Measurements from ENCODE around the gene SETBP1. TPM values are rescaled to one million over a fixed set of nuclear protein-coding genes. Genes with fewer than 3 reads are reported as not detected.

Gene SETBP1
- total RNA-seq, 1 donor from 2014 or later: 2.7 TPM

- no peak for DNase-seq
Measured at GRCh38 chr18:44946529-44947113, 265.9 kb downstream of the SETBP1 start.

GRCh38 chr18:44949967-44950366, 269.3 kb downstream of the SETBP1 start:
- no peak for DNase-seq

DNA sequence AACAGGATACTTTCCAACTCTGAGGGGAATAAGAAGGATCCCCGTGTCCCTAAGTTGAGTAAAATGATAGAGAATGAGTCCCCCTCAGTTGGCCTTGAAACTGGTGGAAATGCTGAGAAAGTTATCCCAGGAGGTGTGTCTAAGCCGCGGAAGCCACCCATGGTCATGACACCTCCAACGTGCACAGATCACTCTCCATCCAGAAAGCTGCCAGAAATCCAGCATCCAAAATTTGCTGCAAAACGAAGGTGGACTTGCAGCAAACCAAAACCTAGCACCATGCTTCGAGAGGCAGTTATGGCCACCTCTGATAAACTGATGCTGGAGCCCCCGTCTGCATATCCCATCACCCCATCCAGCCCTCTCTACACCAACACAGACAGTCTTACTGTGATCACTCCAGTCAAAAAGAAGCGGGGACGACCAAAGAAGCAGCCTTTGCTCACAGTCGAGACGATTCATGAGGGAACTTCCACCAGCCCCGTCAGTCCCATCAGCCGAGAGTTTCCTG, 270.1 kb downstream of the SETBP1 start:
- no peak for DNase-seq

- DNase-seq: no peak
Measured at GRCh38 chr18:44951748-44952147, 271.1 kb downstream of the SETBP1 start.

GRCh38 chr18:44954257-44954656, 273.6 kb downstream of the SETBP1 start:
- DNase-seq: no peak

DNA sequence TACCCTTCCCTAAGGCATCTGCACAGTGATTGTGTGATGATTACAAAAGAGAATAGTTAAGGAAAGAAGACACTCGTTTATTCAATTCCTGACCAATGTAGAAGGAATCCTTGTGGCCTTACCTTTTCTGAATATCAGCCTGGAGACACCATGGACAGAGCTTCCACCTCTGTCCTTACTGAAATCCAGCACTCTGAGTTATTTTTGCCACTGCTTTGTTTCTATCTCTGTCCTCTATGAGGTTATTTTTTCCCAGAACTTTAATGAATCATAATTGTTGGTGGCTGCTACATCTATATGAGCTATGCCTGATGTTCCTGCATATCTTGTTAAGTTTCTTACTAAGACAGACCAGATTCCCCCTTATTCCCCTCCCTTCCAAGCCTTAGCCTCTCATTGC, 275.1 kb downstream of the SETBP1 start:
- DNase-seq: no peak

DNA sequence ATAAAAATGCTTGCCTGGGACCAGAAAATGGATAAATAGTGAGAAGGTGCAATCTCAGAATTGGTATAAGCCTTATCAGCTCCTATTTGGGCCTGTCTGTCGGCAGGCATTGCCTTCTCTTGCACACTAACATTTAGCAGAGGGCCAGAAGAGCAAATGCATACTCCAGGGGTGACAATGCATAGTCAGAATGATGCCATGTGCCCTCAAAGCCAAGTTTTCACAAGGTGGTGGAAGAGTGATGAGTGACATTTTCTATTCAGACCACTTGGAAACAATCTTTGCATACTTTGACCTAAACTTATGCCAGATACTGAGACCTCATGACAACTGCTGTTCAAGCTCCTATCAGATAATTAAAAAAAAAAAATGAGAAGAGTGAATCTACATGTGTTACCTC, 276.3 kb downstream of the SETBP1 start:
- no peak for DNase-seq

GRCh38 chr18:44957461-44957860, 276.8 kb downstream of the SETBP1 start:
- DNase-seq: no peak

- DNase-seq: no peak
Measured at GRCh38 chr18:44958040-44958439, 277.4 kb downstream of the SETBP1 start.

- DNase-seq: no peak
Measured at GRCh38 chr18:44958455-44958854, 277.8 kb downstream of the SETBP1 start.

GRCh38 chr18:44959013-44959412, 278.3 kb downstream of the SETBP1 start:
- no peak for DNase-seq

GRCh38 chr18:44960580-44960979, 279.9 kb downstream of the SETBP1 start:
- DNase-seq: no peak

DNA sequence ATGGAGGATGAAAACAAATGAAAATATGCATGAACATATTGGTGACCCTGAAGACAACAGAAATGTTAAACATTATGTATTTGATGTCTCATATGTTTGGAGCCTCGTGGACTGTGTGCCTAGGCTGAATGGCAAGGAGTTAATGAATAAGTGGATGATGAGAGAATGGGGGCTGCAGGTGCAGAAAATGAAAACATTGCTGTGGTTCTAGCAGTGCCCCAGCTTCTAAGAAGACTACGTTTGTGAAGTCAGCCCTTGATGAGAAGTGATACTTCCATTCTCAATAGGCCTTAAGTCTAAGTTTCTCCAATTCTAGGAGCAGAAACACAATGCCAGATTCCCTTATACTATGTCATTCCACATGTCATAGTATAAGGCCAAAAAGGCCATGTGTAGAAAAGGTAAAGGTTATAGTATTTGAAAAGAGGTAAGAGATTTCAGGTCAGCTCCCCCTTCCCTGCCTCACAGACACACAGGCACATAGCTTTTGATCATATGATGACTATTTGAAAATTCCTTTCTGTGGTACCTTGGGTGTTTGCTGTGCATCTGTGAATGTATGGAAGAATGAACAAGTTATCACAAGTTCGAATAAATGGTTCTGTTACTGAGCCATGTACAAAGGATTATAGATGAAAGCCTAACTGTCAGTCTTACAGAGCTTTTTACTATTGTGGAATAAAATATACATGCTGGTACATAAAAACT, 280.8 kb downstream of the SETBP1 start:
- no peak for DNase-seq

- DNase-seq: no peak
Measured at GRCh38 chr18:44967599-44967998, 286.9 kb downstream of the SETBP1 start.

DNA sequence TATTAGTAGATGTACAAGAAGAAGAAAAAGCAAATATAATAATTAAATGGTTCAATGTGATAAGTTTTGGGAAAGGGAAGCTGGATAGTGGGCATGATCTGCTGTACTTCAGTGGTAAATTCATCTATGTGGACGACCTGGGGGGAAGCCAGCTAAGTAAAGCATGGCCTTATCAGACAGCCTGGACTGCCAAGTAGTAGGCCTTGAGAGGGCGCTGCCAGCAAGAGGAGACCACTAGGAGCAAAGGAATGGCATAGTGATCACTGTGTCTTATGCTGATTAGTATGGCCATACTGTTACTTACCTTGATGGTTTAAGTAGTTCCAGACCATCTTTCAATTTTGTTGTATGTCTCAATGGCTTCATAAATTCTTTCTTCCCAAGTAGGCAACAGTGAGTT, 287.6 kb downstream of the SETBP1 start:
- DNase-seq: no peak

GRCh38 chr18:44969214-44969795, 288.6 kb downstream of the SETBP1 start:
- DNase-seq: no peak

- DNase-seq: no peak
Measured at GRCh38 chr18:44973282-44973681, 292.6 kb downstream of the SETBP1 start.

DNA sequence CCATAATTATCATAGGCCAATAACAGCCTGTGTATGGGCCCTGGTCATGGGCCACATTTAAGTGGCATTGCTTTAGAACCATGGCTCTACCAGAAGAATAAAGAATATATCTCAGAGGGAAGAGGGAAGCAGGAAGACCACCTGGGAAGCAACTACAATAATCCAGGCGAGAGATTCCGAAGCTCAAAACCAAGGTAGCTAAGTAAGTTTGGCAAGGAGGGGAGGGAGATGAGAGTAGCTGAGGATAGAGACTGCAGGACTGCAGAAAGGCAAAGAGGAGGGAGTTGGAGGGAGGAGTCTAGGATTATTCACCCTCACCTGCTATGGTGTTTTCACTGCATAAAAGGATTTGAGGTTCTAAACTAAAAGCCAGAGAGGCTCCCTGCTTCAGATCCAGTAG, 293.5 kb downstream of the SETBP1 start:
- no peak for DNase-seq

DNA sequence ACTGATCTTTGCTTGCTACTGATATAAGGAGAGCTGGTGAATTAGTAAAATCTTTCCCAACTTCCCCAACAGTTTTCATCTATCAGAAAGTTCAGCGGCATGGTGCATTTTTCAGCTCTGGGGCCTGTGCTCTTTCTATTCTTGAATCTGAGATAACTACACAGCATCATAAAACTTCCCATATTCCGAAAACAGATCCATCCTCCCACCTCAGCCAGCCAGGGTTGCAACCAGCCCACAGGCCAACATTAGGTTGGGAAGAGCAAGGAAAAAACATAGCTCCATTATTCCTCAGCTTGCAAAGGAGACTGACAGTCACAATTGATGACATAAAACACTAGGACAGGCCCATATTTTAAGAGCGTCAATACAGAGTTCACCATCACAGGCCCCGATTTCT, 297.2 kb downstream of the SETBP1 start:
- DNase-seq: no peak

- DNase-seq: no peak
Measured at GRCh38 chr18:44979748-44980147, 299.1 kb downstream of the SETBP1 start.

DNA sequence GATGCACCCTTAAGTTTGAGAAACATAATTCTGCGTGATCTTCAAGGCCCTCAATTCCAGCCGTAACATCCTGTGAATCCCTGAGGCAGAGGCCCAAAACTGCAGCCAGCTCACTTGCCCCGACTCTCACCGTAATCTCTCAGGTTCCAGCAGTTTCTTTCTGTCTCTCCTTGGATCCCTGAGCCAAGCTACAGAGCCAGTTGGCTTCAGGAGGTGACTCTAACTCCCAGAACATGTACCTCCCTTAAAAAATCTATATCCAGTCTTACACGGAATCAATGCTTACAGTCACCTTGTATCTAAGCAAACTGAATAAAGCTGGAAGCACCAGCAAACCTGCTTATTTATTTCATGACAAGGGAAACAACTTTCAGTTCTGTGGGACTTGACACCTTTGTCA, 300.4 kb downstream of the SETBP1 start:
- no peak for DNase-seq

DNA sequence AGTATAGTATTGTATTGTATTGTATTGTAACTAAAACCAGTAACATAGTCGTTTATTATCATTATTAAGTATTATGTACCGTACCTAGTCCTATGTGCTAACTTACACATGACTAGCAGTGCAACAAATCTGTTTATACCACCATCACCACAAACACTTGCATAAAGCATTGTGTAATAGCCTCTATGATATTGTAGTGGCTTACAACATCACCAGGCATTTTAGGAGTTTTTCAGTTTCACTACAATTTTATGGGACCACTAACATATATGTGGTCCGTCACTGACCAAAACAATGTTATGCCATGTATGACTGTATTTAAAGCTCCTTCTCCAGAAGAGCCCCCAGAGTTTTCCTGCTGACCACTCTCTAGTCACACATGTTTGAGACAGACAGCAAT, 306.2 kb downstream of the SETBP1 start:
- no peak for DNase-seq

DNA sequence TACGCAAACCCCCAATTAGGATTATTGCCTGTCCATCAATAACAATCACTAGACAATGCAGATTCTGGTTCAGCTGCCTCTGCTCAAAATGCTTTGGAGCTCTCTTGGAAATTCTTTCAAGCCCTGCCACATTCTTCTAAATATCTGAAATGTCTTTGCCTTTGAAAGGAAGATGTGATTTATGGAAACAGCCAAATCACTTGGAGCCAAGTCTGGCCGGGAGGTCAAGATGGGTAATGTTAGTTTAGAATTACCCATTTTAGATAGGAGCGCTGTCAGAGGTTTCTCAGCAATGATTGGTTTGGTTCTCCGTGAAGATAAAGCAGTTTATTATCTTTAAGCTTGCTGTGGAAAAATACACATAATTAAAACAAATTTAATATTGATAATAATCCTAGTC, 306.7 kb downstream of the SETBP1 start:
- DNase-seq: no peak
